Fibroblast of lung (primary cell): ENCODE results near the gene ABCF2.

Experiments
- EZH2 ChIP-seq: IDR thresholded peaks from 2 replicates; pipeline ENCODE4 v1.5.1; 2012; ENCODE audit warnings: low read length, control low read depth, mild to moderate bottlenecking; ENCODE audit errors: missing control alignments
- TF ChIP-seq, protein P1 (sequence below), 2 donors: IDR thresholded peaks in 1 of 2; conservative IDR thresholded peaks in 1 of 2; 1 replicate in 1 of 2; 2 replicates in 1 of 2; pipeline ENCODE4 v1.5.1; 2011 to 2012; ENCODE audit warnings: low read length in 2 of 2, control low read depth in 1 of 2, inconsistent platforms in 1 of 2, low read depth in 1 of 2, mild to moderate bottlenecking in 1 of 2

- no peak for TF ChIP-seq EZH2
- TF ChIP-seq, protein P1, sequence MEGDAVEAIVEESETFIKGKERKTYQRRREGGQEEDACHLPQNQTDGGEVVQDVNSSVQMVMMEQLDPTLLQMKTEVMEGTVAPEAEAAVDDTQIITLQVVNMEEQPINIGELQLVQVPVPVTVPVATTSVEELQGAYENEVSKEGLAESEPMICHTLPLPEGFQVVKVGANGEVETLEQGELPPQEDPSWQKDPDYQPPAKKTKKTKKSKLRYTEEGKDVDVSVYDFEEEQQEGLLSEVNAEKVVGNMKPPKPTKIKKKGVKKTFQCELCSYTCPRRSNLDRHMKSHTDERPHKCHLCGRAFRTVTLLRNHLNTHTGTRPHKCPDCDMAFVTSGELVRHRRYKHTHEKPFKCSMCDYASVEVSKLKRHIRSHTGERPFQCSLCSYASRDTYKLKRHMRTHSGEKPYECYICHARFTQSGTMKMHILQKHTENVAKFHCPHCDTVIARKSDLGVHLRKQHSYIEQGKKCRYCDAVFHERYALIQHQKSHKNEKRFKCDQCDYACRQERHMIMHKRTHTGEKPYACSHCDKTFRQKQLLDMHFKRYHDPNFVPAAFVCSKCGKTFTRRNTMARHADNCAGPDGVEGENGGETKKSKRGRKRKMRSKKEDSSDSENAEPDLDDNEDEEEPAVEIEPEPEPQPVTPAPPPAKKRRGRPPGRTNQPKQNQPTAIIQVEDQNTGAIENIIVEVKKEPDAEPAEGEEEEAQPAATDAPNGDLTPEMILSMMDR (conservative IDR thresholded peaks at IDR 0.05 in 1 of 2, IDR thresholded peaks at IDR 0.05 in 1 of 2; ENCODE audit: low read depth in 1 of 2, low read length in 2 of 2), result no peak
Measured at GRCh38 chr7:151192002-151192539, 34.9 kb downstream of the ABCF2 start.
